Ovary (tissue), 9 donors: ENCODE data around the gene ACSS1. TPM values are rescaled to one million over a fixed set of nuclear protein-coding genes. Genes with fewer than 3 reads are reported as not detected.

ENCODE experiments used
- DNase-seq, 5 donors: peaks; one replicate each; pipeline ENCODE4 v3.0.0-alpha.2; 2019 to 2020
- H3K27ac ChIP-seq, 2 donors: fragments of 200-600 bp; one replicate each; pipeline versions ENCODE4 v1.5.1 to v1.8.0; 2019 to 2022
- H3K27me3 ChIP-seq: fragments of 200-600 bp; one replicate; pipeline ENCODE4 v1.8.0; 2022
- H3K36me3 ChIP-seq: fragments of 200-600 bp; sonication (generic); one replicate; pipeline ENCODE4 v1.5.1; 2019
- H3K4me1 ChIP-seq: one replicate; pipeline ENCODE4 v1.8.1; 2013; ENCODE audit warnings: mild to moderate bottlenecking, moderate library complexity; ENCODE audit not compliant: insufficient read depth
- H3K4me3 ChIP-seq: fragments of 200-600 bp; sonication (generic); one replicate; pipeline ENCODE4 v1.5.1; 2017
- H3K9me3 ChIP-seq, 2 donors: fragments of 200-600 bp in 1 of 2; sonication (generic) in 1 of 2; one replicate each; pipeline versions ENCODE4 v1.5.1 to v1.8.1; 2013 to 2019; ENCODE audit warnings: mild to moderate bottlenecking in 1 of 2, moderate library complexity in 1 of 2
- EP300 ChIP-seq: sonication (generic); formaldehyde crosslinking; IDR thresholded peaks from one replicate; pipeline ENCODE4 v1.6.1; 2017; ENCODE audit warnings: antibody characterized with exemption
- POLR2A ChIP-seq: fragments of 450-650 bp; IDR thresholded peaks from one replicate; pipeline ENCODE4 v1.6.1; 2017; ENCODE audit warnings: antibody characterized with exemption, mild to moderate bottlenecking, moderate library complexity
- WGBS, 3 donors: extraction: QIAGEN DNeasy Blood & Tissue Kit in 1 of 3; methylation state at CpG; one replicate each; pipeline versions ENCODE4 v1.1.5 to v1.1.7; 2013 to 2017; 5-methylcytosine and 5-hydroxymethylcytosine counted together
- intact Hi-C, 4 donors: fragments of 100-400 bp; cut with DNase I; formaldehyde crosslinking; loops; one replicate each; pipeline versions ENCODE4 v1.11.0 to v1.15.1; 2022 to 2023
- polyA plus RNA-seq, 2 donors: library from polyadenylated mRNA; stranded (reverse); fragments of 200-250 nt in 1 of 2; fragments of 350-450 nt in 1 of 2; fragmentation: Illumina TruSeq in 1 of 2; extraction: RNeasy Lipid Tissue Mini Kit (QIAGEN cat#74804) in 1 of 2; gene quantifications; one replicate each; pipeline ENCODE4 v1.2.3, GENCODE V29; 2013 to 2014
- total RNA-seq, 7 donors: library from RNA; depleted of rRNA in 2 of 7; stranded (reverse); fragments of >200 nt in 2 of 7; fragmentation: NEBNext Ultra II Directional in 3 of 7; extraction: Animal tissue kit (Norgen Biotek cat#: 25700) in 3 of 7; gene quantifications; one replicate each; pipeline versions ENCODE4 v1.1.0 to v1.2.4, GENCODE V29; 2016 to 2023
- TF ChIP-seq, protein P1 (sequence below), 3 donors: fragments of 450-650 bp in 2 of 3; fragments of 200-600 bp in 1 of 3; IDR thresholded peaks; one replicate each; pipeline versions ENCODE4 v1.5.1 to v1.8.0; 2016 to 2022; ENCODE audit warnings: antibody characterized with exemption in 3 of 3, mild to moderate bottlenecking in 1 of 3
- donor health status: DM: no; HTN: no; CAD: no; lungs with moderate emphysema.
- donor health status: DM: no; HTN: no; CAD: no.
- donor health status: Bipolar disorder and iron deficiency.
- donor health status: DM: yes; HTN: yes; CAD: no.
- donor health status: DM: no; HTN: no; CAD: no.
- donor health status: DM: yes; HTN: yes; CAD: no.

Gene ACSS1
- total and polyA plus RNA-seq, 9 donors, result 13.1 to 37.0 (median 29.0) TPM

DNA sequence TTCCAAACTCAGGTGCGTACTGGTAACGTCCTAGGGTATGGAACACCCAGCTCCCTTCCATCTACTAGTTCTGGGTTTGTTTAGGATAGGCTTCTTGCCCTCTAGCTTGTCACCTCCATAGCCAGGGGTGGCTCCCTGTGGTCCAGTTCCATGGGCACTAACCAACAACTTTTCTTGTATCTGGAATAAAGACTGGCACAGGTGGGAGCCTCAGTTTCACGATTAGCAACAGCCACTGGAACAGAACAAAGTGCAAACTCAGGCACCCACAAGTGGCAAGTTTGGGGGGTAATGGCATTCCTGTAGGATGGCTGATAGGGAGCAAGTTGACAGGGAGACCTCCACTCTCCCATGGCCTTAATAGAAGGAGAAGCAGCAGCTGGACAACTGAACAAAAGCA is 59.8 kb downstream of the ACSS1 start:
- Histone ChIP-seq H3K27me3 (no peaks in the 10 kb centered on the region), H3K36me3 (no peaks in the 10 kb centered on the region), H3K9me3 (no peaks in the 10 kb centered on the region), H3K27ac (no peak overlapping the region), H3K4me3 (no peak overlapping the region), H3K4me1 (peaks cover 8% of the 10 kb centered on the region)
- 77 to 92% (median 81%) methylated on average over 3 of the region's 3 CpGs for WGBS, 3 donors
- TF ChIP-seq POLR2A (no peak), EP300 (no peak)
- TF ChIP-seq, protein P1, sequence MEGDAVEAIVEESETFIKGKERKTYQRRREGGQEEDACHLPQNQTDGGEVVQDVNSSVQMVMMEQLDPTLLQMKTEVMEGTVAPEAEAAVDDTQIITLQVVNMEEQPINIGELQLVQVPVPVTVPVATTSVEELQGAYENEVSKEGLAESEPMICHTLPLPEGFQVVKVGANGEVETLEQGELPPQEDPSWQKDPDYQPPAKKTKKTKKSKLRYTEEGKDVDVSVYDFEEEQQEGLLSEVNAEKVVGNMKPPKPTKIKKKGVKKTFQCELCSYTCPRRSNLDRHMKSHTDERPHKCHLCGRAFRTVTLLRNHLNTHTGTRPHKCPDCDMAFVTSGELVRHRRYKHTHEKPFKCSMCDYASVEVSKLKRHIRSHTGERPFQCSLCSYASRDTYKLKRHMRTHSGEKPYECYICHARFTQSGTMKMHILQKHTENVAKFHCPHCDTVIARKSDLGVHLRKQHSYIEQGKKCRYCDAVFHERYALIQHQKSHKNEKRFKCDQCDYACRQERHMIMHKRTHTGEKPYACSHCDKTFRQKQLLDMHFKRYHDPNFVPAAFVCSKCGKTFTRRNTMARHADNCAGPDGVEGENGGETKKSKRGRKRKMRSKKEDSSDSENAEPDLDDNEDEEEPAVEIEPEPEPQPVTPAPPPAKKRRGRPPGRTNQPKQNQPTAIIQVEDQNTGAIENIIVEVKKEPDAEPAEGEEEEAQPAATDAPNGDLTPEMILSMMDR (IDR thresholded peaks at IDR 0.05), result no peak
- no peak for DNase-seq
- intact Hi-C loops, result loop anchor here (2.0 to 10.0 kb wide), 7 partner anchors 67 to 407 kb away; partner anchors contain the start of genes ENTPD6 (in 1 of the 4) and GINS1 (in 1 of the 4)

DNA sequence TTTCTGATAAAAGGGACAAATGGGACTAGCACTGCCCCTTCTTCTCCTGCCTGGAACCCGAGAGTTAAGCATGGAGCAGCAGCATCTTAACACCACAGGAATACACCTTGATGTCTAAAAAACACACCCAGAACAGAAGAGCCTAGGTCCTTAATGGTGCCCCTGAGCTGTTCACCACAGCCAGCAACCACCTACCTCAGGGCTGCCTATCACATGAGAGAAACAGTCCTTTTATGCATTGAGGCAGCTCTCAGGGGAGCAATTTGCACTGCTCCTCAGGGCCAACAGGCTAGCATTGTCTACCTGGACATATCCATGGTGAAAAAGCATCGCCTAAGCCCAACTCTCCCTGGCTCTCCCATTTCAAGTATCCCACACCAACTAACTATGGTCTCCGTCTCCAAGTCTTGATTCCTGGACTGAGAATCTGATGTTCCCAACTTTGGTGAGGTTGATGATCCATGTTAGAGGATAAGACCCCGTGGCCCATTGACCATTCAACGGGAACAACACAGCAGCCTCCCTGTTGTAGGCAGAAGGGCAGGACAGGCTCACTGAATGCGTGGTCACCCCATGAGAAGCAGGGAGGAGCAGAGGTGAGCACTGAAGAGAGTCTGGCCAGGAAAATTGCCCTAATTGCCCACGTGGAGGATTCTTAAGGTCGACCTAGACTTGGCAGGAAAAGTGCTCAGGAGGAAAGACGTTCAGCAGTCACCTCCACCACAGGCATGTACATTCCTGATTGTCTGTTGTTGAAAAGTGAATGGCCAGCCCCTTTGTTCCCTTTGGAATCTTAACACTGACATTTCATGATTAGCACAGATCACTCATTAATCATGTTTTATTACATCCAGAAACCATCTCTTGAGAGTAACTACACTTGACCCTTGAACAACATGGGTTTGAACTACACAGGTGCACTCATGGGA is 61.2 kb downstream of the ACSS1 start:
- no peak for DNase-seq
- H3K4me1 ChIP-seq, result peaks cover 9% of the 10 kb centered on the region

DNA sequence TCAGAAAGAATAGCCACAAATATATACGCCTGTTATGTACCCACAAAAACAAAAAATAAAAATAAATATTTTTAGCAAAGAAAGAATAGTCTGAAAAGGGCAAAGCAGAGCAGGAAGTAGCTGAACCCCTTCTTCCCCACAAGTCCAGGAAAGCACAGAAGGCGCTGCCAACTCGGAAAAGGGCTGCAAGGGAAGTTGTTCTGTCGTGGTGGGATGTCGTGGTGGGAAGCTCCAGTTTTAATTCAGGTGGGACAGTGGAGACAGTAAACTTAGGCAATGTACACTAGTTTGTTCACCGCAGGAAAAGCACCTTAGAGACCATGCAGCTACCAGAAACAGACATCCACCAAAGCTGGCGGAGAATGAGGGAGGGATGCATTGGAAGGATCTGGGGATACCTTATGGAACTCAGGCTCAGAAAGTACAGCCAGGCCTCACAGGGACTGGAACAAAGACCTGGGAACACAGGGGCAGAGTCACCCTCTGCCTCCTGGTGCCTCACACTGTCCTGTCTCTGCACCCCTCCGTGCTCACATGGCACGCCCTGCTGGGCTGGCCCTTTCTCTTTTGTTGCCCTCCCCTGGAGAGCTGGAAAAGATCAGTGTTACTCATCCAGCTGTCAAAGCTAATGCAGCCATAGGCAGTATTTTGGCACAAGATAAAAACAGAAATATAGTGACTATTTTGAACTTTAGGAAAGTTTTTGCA is 62.0 kb downstream of the ACSS1 start:
- no peak for DNase-seq
- no peaks in the 10 kb centered on the region for H3K9me3 ChIP-seq
- TF ChIP-seq POLR2A, result no peak
- TF ChIP-seq, protein P1 (IDR thresholded peaks at IDR 0.05), result no peak
- no peak for TF ChIP-seq EP300
- no peak overlapping the region for H3K4me3 ChIP-seq
- no peaks in the 10 kb centered on the region for H3K27me3 ChIP-seq
- H3K27ac ChIP-seq, result no peak overlapping the region
- intact Hi-C loops, result loop anchor here (2.0 to 10.0 kb wide), 7 partner anchors 69 to 409 kb away; partner anchors contain the start of genes ENTPD6 (in 1 of the 4) and GINS1 (in 1 of the 4)
- H3K4me1 ChIP-seq, result peaks cover 9% of the 10 kb centered on the region
- 84 to 89% (median 86%) methylated on average over 9 of the region's 9 CpGs for WGBS, 3 donors
- no peaks in the 10 kb centered on the region for H3K36me3 ChIP-seq

More for the DNA sequence above, 61.2 kb downstream of the ACSS1 start:
- WGBS, 3 donors, result 57 to 70% (median 66%) methylated on average over 9 of the region's 9 CpGs
- Histone ChIP-seq H3K27ac (no peak overlapping the region), H3K9me3 (no peaks in the 10 kb centered on the region), H3K4me3 (no peak overlapping the region), H3K36me3 (no peaks in the 10 kb centered on the region), H3K27me3 (no peaks in the 10 kb centered on the region)
- TF ChIP-seq, protein P1 (IDR thresholded peaks at IDR 0.05), result no peak
- no peak for TF ChIP-seq EP300
- no peak for TF ChIP-seq POLR2A
- intact Hi-C loops, result loop anchor here (5.0 to 10.0 kb wide), 6 partner anchors 181 to 408 kb away; partner anchors contain the start of genes ENTPD6 (in 1 of the 4) and GINS1 (in 1 of the 4)
